ENCODE data around the gene ASCC1.

Gene ASCC1, protein sequence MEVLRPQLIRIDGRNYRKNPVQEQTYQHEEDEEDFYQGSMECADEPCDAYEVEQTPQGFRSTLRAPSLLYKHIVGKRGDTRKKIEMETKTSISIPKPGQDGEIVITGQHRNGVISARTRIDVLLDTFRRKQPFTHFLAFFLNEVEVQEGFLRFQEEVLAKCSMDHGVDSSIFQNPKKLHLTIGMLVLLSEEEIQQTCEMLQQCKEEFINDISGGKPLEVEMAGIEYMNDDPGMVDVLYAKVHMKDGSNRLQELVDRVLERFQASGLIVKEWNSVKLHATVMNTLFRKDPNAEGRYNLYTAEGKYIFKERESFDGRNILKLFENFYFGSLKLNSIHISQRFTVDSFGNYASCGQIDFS

DNA sequence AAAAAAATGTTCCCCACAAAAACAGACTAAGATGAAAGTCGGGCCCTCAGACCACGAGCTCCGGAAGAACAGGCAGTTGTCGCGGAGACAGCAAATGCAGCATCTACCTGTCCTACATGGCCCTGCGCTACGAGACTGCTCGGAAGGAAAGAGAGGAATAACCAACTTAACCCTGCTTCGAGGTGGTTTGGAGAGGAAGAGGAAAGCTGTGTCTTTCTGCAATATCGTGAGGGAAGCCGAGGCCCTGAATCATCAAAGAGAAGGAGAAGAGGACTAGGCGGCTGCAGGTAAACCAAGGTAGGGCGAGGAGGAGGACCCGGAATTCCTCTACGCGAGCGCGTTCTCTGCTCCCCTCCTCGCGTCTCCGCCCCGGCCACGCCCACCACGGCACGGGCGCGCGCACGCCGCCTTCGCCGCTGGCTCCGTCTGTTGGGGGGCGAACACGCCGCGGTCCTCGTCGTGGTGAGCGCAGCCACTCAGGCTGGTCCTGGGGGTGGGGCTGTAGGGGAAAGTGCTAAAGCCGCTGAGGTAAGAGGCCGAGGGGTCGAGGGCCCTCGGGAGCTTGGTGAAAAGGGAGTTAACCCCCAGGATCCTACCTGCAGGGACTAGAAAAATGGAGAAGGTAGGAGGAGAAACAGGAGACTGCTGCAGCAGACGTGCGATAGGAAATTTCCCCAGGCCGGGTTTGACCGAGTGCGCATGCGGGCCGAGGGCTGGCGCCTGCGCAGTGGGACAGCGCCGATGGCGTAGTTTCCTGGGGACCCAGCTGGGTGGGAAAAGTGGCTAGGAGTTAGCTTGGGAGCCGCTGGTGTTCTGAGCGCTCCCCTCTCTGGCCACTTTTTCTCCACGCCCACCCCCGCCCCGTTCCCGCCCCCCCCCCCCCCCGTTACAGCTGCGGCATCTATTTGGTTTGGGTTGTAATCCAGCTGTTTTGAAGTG lies at the start of gene ASCC1, which contains the start of gene ANAPC16:
Gene ASCC1 (minus strand): TSS at position 666 of the 939 bp plus-strand sequence. CDS start 2,978 bp downstream, outside the sequence.
Gene ANAPC16 (plus strand): TSS at position 402 of the 939 bp plus-strand sequence. CDS start 7,903 bp downstream, outside the sequence.
- Mint-ChIP-seq H3K36me3 (ENCODE audit: low read depth) (peaks cover 7% of the 10 kb centered on the region), H3K4me1 (ENCODE audit: low read depth) (peaks cover 23% of the 10 kb centered on the region), H3K9me3 (no peaks in the 10 kb centered on the region), H3K27ac (peak within 1 kb of the TSS; percentile 95), H3K4me3 (peak within 1 kb of the TSS; percentile 93), H3K27me3 (ENCODE audit: low read depth) (no peaks in the 10 kb centered on the region)

DNA sequence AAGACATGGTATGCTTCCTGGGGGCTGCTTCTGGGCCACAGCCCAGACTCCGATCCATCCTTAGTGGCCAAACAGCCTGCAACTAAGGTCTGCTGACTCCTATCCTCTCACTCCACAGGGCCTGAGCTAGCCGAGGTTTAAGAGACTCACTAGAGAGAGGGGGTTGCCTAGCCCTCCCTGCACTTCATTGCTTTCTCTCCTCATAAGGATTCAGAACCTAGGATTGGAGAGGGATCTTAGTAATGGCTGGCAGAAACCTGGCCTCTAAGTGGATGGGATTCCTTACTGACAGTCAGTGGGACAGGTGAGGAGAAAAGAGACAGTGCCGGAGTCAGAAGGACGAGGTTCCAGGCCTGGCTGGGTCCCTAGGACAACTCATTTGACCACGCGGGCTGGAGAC lies 49.4 kb upstream of the ASCC1 start:
- Mint-ChIP-seq H3K4me3 (no peak overlapping the region), H3K9me3 (no peaks in the 10 kb centered on the region), H3K36me3 (ENCODE audit: low read depth) (peaks cover 2% of the 10 kb centered on the region), H3K4me1 (ENCODE audit: low read depth) (peaks cover 37% of the 10 kb centered on the region), H3K27ac (no peak overlapping the region), H3K27me3 (ENCODE audit: low read depth) (no peaks in the 10 kb centered on the region)

DNA sequence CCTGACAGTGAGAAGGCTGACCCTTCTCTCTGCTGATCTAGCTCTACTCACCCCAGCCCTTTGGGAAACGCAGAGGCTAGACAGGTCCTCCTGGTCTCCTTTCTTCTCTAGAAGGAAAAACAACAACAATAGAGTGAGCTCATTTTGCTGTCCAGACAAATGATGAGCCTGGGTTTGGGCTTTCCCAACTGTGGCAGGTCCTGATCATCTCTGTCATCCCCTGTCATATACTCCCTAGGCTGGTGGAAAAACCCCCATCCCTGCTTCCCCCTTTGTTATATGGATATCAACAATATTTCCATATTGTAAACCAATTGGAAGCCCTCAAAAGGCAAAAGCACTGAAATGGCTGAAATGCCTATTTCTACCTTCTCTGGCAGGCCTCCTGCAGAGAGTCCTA lies 48.5 kb upstream of the ASCC1 start:
- Mint-ChIP-seq H3K4me1 (ENCODE audit: low read depth) (peaks cover 43% of the 10 kb centered on the region), H3K4me3 (no peak overlapping the region), H3K27ac (no peak overlapping the region), H3K36me3 (ENCODE audit: low read depth) (peaks cover 2% of the 10 kb centered on the region), H3K27me3 (ENCODE audit: low read depth) (no peaks in the 10 kb centered on the region), H3K9me3 (no peaks in the 10 kb centered on the region)

DNA sequence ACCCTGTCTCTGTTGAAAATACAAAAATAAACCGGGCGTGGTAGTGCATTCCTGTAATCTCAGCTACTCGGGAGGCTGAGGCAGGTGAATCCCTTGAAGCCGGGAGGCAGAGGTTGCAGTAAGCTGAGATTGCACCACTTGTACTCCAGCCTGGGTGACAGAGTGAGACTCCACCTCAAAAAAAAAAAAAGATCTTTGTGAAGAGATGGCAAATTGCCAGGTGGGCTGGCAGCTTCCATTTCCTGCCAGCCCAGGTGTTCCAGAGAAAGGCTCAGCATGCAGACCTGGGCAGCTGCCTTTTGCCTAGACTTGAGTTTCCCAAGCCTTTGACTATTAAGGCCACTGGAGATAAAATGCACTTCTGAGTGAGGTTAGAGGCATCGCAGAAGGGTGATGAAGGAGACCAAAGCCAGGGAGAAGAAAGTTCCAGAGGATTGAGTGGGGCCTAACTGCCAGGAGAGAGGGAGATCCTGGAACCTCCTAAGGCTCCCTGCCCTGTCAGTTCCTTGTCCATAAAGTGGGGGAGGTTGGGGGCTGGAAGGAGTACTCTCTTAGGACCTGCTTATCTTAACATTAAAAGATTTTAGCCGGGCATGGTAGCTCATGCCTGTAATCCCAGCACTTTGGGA lies 47.7 kb upstream of the ASCC1 start:
- H3K4me3 Mint-ChIP-seq, result peak overlapping the region; percentile 25
- H3K9me3 Mint-ChIP-seq, result no peaks in the 10 kb centered on the region
- H3K27me3 Mint-ChIP-seq (ENCODE audit: low read depth), result no peaks in the 10 kb centered on the region
- peaks cover 46% of the 10 kb centered on the region for H3K4me1 Mint-ChIP-seq (ENCODE audit: low read depth)
- H3K27ac Mint-ChIP-seq, result peak overlapping the region; percentile 69
- H3K36me3 Mint-ChIP-seq (ENCODE audit: low read depth), result peaks cover 2% of the 10 kb centered on the region

DNA sequence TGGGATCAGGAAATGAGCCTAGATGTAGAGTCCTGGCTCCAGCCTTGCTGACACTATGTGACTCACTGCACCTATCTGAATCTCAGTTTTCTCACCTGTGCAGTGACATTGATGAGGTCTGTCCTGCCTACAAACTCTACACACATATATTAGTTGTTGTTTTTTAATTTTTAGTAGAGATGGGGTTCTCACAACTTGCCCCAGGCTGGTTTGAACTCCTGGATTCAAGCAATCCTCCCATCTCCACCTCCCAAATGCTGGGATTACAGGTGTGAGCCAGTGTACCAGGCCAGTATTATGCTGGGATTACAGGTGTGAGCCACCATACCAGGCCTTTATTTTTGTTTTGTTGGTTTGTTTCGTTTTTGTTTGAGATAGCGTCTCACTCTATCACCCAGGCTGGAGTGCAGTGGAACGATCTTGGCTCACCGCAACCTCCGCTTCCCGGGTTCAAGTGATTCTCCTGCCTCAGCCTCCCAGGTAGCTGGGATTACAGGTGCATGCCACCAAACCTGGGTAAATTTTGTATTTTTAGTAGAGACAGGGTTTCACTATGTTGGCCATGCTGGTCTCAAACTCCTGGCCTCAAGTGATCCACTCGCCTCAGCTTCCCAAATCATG lies 45.8 kb upstream of the ASCC1 start:
- Mint-ChIP-seq H3K9me3 (no peaks in the 10 kb centered on the region), H3K4me3 (peak overlapping the region; percentile 83), H3K4me1 (ENCODE audit: low read depth) (peaks cover 53% of the 10 kb centered on the region), H3K36me3 (ENCODE audit: low read depth) (peaks cover 2% of the 10 kb centered on the region), H3K27me3 (ENCODE audit: low read depth) (no peaks in the 10 kb centered on the region), H3K27ac (peak overlapping the region; percentile 97)

DNA sequence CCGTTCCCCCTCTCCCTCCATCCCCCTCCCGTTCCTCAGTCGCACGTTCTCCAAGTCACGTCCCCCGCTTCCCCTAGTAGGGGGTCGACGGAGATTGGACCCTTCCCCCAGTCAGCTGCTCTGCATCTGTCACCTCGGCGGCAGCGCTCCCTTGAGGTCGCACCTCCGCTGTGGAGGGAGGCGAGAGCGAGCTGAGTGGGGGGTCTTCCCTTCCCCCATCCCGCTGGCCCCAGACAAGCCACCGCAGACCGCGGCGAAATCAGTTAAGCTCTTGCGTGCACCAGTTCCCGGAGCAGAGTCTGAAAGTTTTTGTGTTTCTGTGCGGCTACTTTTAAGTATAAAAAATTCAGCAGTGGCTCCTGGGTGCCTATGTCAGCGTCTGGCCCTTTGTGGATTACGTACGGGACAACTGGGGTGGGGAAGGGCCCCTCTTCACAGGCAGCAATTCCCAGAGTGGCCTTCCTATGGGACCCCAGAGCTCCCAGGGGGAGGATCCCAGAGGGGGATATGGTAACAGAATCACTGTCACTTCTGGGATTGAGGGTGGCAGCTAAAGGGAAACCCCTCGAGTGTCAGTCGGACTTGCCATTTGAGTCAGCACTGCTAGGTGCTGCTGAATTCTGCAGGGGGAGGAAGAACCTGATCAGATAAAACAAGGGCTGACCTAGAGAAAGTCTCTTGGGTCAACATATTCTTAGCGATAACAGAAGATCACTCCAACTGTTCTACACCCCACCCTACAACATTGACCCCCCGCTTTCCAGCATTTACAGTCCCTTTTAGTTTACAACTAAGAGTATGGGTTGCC lies 45.1 kb upstream of the ASCC1 start:
- Mint-ChIP-seq H3K27me3 (ENCODE audit: low read depth) (no peaks in the 10 kb centered on the region), H3K4me3 (peak overlapping the region; percentile 83), H3K27ac (peak overlapping the region; percentile 97), H3K9me3 (no peaks in the 10 kb centered on the region), H3K4me1 (ENCODE audit: low read depth) (peaks cover 56% of the 10 kb centered on the region), H3K36me3 (ENCODE audit: low read depth) (peaks cover 2% of the 10 kb centered on the region)

DNA sequence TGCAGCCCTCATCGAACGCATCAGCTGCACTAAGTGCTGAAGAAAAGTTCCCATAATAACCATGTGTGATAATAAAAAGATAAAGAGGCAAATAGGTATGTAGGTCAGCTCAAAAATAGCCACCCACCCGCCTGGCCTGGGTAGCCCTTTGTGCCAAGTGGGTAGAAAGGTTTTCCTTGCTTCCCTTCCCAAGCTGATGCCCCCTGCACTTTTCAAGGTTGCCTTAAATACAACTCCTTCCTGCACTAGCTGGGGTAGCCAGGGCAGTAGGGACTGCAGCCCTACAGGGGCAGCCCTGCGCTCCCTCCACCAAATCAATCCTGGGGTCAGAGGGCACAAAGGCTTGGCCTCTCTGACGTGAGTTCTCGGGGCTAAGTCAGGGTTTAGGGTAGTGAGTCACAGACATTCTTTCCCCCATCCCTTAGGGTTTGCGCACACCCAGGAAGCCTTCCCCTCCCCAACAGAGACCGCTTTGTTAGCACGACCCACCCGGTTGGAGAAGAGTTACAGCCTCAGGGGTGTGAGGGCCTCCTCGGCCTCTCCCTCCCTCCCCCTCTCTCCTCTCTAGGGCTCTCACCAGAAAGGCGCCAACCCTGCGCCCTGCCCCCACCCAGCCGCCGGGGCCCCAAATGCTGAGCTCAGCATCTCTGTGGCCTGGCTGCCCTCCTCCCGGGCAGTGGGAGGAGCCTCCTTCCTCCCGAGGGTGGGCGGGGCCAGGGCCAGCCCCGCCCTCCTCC lies 44.3 kb upstream of the ASCC1 start:
- Mint-ChIP-seq H3K9me3 (no peaks in the 10 kb centered on the region), H3K4me1 (ENCODE audit: low read depth) (peaks cover 59% of the 10 kb centered on the region)

DNA sequence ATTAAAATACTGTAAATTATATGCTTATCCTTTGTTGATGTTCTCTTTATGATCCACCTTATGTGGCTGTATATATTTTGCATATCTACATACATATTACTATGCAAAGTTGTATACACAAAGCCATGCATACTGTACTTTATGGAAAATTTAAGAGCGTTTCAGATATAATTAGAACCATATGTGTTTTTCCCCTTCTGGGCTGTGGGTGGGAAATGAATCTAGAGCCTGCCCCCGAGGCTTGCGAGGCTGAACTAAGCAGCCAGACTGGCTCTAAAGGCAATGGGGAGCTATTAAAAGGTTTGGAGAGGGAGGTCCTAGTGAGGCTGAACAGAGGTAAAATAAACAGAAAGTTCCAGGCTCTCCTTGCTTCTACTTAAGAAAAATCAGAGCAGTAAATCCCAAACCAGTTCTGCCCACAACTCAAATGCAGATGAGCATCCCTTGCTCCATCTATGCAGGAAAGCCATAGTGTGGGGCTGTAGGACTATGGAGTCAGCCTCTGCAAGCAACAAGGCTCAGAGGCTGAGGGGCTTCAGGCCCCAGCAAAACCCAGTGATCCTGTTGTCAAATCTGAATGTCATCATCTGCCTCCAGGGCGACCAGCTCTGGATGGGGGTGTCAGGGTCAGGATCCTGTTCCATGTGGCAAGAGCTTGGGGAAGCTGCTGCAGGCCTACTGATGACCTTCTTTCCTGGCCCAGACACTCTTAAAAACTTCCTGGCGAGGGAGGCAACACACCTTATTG lies 43.6 kb upstream of the ASCC1 start:
- Mint-ChIP-seq H3K27me3 (ENCODE audit: low read depth) (no peaks in the 10 kb centered on the region), H3K27ac (peak overlapping the region; percentile 97), H3K4me3 (peak overlapping the region; percentile 69), H3K9me3 (no peaks in the 10 kb centered on the region), H3K4me1 (ENCODE audit: low read depth) (peaks cover 63% of the 10 kb centered on the region), H3K36me3 (ENCODE audit: low read depth) (peaks cover 2% of the 10 kb centered on the region)

More for the DNA sequence above, 44.3 kb upstream of the ASCC1 start:
- peak overlapping the region; percentile 83 for H3K4me3 Mint-ChIP-seq
- peaks cover 2% of the 10 kb centered on the region for H3K36me3 Mint-ChIP-seq (ENCODE audit: low read depth)
- peak overlapping the region; percentile 97 for H3K27ac Mint-ChIP-seq
- H3K27me3 Mint-ChIP-seq (ENCODE audit: low read depth), result no peaks in the 10 kb centered on the region

DNA sequence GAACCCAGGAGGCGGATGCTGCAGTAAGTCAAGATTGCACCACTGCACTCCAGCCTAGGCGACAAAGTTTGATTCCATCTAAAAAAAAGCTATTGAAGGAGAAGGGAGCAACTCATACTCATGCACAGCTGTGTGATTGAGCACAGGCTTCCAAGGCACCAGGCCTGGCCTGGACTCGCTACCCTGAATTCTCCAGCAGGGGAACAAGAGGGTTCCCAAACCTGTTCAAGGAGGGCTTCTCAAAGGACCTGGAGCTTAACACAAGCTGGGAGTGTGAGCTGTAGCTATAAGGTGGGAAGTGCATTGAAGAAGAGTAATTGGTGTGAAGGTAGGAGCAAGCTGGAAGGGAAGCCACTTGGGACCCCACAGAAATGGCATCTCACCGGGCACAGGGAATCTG lies 42.5 kb upstream of the ASCC1 start:
- Mint-ChIP-seq H3K27me3 (ENCODE audit: low read depth) (no peaks in the 10 kb centered on the region), H3K4me3 (peak overlapping the region; percentile 16), H3K9me3 (no peaks in the 10 kb centered on the region), H3K27ac (peak overlapping the region; percentile 85), H3K36me3 (ENCODE audit: low read depth) (peaks cover under 1% of the 10 kb centered on the region), H3K4me1 (ENCODE audit: low read depth) (peaks cover 57% of the 10 kb centered on the region)

DNA sequence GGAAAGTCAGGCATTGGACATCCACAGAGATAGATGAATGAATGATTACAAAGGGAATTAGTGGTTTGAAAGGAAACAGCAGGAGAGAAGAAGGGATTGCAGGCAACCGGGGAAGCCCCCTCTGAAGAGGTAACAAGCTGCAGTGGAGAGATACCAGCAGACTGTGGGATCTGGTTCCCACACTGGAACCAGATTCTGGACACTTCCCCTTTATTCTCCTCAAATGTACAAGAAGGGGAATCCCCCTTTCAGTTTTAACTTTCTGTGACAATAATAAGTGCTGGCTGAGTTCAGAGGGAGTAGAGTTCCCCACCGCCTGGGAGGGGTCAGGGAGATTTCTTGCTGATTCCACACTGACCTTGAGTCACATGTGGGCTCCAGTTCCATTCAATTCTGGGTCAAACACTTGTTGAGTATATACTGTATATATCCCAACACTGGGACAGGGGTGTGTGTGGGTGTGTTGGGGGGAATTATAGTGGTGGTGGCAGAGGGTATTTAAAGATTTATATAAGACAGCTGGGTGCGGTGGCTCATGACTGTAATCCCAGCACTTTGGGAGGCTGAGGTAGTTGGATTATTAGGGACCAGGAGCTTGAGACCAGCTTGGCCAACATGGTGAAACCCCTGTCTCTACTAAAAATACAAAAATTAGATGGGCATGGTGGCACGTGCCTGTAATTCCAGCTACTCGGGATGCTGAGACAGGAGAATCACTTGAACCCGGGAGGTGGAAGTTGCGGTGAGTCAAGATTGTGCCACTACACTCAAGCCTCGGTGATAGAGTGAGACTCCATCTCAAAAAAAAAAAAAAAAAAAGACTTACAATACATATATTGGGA lies 41.2 kb upstream of the ASCC1 start:
- Mint-ChIP-seq H3K27ac (peak overlapping the region; percentile 81), H3K9me3 (no peaks in the 10 kb centered on the region), H3K4me1 (ENCODE audit: low read depth) (peaks cover 63% of the 10 kb centered on the region), H3K27me3 (ENCODE audit: low read depth) (no peaks in the 10 kb centered on the region), H3K4me3 (peak overlapping the region; percentile 9), H3K36me3 (ENCODE audit: low read depth) (no peaks in the 10 kb centered on the region)

DNA sequence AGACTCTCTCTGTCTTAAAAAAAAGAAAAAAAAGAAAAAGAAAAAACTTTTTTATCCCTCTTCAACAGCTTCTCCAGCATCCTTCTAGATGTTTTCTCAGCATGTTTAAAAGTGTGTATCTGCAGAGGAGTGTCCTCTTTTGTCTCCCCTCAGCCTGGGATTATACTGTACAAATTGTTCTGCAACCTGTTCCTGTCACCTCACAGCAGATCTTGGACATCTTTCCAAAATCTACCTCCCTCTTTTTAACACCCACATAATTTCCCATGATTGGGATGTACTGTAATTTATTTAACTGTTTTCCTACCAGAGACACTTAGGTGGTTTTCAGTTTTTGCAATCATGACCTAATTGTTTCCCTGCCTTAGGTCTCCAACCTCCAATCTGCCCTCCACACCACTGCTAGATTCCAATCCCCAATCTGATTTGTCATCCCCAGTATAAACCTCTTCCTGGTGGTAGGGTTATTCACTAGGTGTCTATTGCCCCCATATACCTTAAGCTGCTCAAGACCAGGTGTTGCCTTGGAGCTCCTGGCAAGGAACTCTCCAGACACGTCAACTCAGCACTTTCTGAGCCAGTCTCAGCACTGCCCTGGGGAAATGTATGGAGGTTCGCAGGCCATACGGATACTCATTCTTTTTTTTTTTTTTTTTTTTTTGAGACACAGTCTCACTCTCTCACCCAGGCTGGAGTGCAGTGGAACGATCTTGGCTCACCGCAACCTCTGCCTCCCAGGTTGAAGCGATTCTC lies 40.1 kb upstream of the ASCC1 start:
- peak overlapping the region; percentile 3 for H3K4me3 Mint-ChIP-seq
- no peaks in the 10 kb centered on the region for H3K36me3 Mint-ChIP-seq (ENCODE audit: low read depth)
- peaks cover 58% of the 10 kb centered on the region for H3K4me1 Mint-ChIP-seq (ENCODE audit: low read depth)
- no peaks in the 10 kb centered on the region for H3K27me3 Mint-ChIP-seq (ENCODE audit: low read depth)
- H3K27ac Mint-ChIP-seq, result peak overlapping the region; percentile 83
- H3K9me3 Mint-ChIP-seq, result no peaks in the 10 kb centered on the region

All from T-helper 1 cell treated with Interleukin-12 subunit alpha and Interleukin-12 subunit beta and Interleukin-4 antibody, amounts not matched to agents 30 μg/mL and 1 μg/mL, for 36 hours (primary cell).